Duodenal mucosa (tissue), 2 donors: ENCODE data around the gene PEX12.
"Not testable (repeated sequence)": the region's sequence is repeated elsewhere in the genome, so short reads cannot be mapped to it uniquely, and the experiment has no call there.

ENCODE experiments used
- H3K27ac ChIP-seq: one replicate; pipeline ENCODE4 v1.7.0; 2013; ENCODE audit warnings: low read depth, low read length
- H3K27me3 ChIP-seq, 2 donors: one replicate each; pipeline ENCODE4 v1.7.0; 2013; ENCODE audit warnings: low read length in 2 of 2, control low read depth in 1 of 2; ENCODE audit not compliant: insufficient read depth in 2 of 2, control insufficient read depth in 1 of 2
- H3K36me3 ChIP-seq, 2 donors: one replicate each; pipeline ENCODE4 v1.7.0; 2013; ENCODE audit warnings: low read length in 2 of 2, control low read depth in 1 of 2; ENCODE audit not compliant: insufficient read depth in 2 of 2, control insufficient read depth in 1 of 2
- H3K4me1 ChIP-seq, 2 donors: one replicate each; pipeline ENCODE4 v1.7.0; 2013; ENCODE audit warnings: low read length in 2 of 2, control low read depth in 1 of 2; ENCODE audit not compliant: insufficient read depth in 2 of 2, control insufficient read depth in 1 of 2
- H3K4me3 ChIP-seq, 2 donors: one replicate each; pipeline ENCODE4 v1.7.0; 2013; ENCODE audit warnings: low read length in 2 of 2, low read depth in 1 of 2
- H3K9ac ChIP-seq, 2 donors: one replicate each; pipeline ENCODE4 v1.7.0; 2013; ENCODE audit warnings: low read length in 2 of 2, low read depth in 1 of 2
- H3K9me3 ChIP-seq, 2 donors: one replicate each; pipeline ENCODE4 v1.7.0; 2013; ENCODE audit warnings: low read length in 2 of 2, control low read depth in 1 of 2; ENCODE audit not compliant: control insufficient read depth in 1 of 2

Gene PEX12

GRCh38 chr17:35584061-35584460 lies 5.7 kb upstream of the PEX12 start:
- no peak overlapping the region for H3K27ac ChIP-seq
- H3K4me3 ChIP-seq, result no peak overlapping the region
- H3K27me3 ChIP-seq, result no peaks in the 10 kb centered on the region
- H3K36me3 ChIP-seq, result no peaks in the 10 kb centered on the region
- no peaks in the 10 kb centered on the region for H3K9me3 ChIP-seq
- no peak overlapping the region for H3K9ac ChIP-seq
- H3K4me1 ChIP-seq, result peaks cover 12 to 14% of the 10 kb centered on the region in 2 donors

GRCh38 chr17:35578929-35579432 lies 610 bp upstream of the PEX12 start:
- peak overlapping the region; percentile 94 to 95 for H3K9ac ChIP-seq
- peak overlapping the region; percentile 75 for H3K27ac ChIP-seq
- H3K4me1 ChIP-seq, result peaks cover 19 to 20% of the 10 kb centered on the region in 2 donors
- peaks cover 0 to 12% of the 10 kb centered on the region in 2 donors for H3K36me3 ChIP-seq
- no peaks in the 10 kb centered on the region for H3K9me3 ChIP-seq
- H3K4me3 ChIP-seq, result peak overlapping the region; percentile 90 to 96
- no peaks in the 10 kb centered on the region for H3K27me3 ChIP-seq

- no peaks in the 10 kb centered on the region for H3K27me3 ChIP-seq
- H3K9me3 ChIP-seq, result no peaks in the 10 kb centered on the region
- peak overlapping the region; percentile 90 to 96 for H3K4me3 ChIP-seq
- peaks cover 19 to 20% of the 10 kb centered on the region in 2 donors for H3K4me1 ChIP-seq
- H3K27ac ChIP-seq, result peak overlapping the region; percentile 81
- peak overlapping the region; percentile 94 to 95 for H3K9ac ChIP-seq
- H3K36me3 ChIP-seq, result peaks cover 0 to 12% of the 10 kb centered on the region in 2 donors
Measured at GRCh38 chr17:35577830-35578196, 558 bp downstream of the PEX12 start.

- Histone ChIP-seq H3K4me1 (peaks cover 19 to 20% of the 10 kb centered on the region in 2 donors), H3K27me3 (no peaks in the 10 kb centered on the region), H3K36me3 (peaks cover 0 to 16% of the 10 kb centered on the region in 2 donors), H3K4me3 (no peak overlapping the region), H3K27ac (no peak overlapping the region), H3K9ac (no peak overlapping the region), H3K9me3 (no peaks in the 10 kb centered on the region)
Measured at GRCh38 chr17:35575759-35576158, 2.6 kb downstream of the PEX12 start.

GRCh38 chr17:35569405-35569804 lies 9.0 kb downstream of the PEX12 start:
- no peak overlapping the region for H3K9ac ChIP-seq
- no peaks in the 10 kb centered on the region for H3K27me3 ChIP-seq
- H3K4me1 ChIP-seq, result peaks cover 4 to 23% of the 10 kb centered on the region in 2 donors
- peak overlapping the region; percentile 93 to 95 for H3K4me3 ChIP-seq
- H3K27ac ChIP-seq, result no peak overlapping the region
- H3K9me3 ChIP-seq, result no peaks in the 10 kb centered on the region
- peaks cover 0 to 4% of the 10 kb centered on the region in 2 donors for H3K36me3 ChIP-seq

GRCh38 chr17:35568561-35568960 lies 9.8 kb downstream of the PEX12 start:
- Histone ChIP-seq H3K27ac (peak overlapping the region; percentile 55), H3K9ac (peak overlapping the region; percentile 79 to 82), H3K9me3 (no peaks in the 10 kb centered on the region), H3K27me3 (no peaks in the 10 kb centered on the region), H3K4me3 (peak overlapping the region; percentile 93 to 95), H3K4me1 (peaks cover 4 to 23% of the 10 kb centered on the region in 2 donors), H3K36me3 (peaks cover 0 to 4% of the 10 kb centered on the region in 2 donors)

- Histone ChIP-seq H3K4me1 (peaks cover 4 to 23% of the 10 kb centered on the region in 2 donors), H3K36me3 (no peaks in the 10 kb centered on the region), H3K4me3 (peak overlapping the region in 1 of 2 donors; percentile 95), H3K9me3 (no peaks in the 10 kb centered on the region), H3K9ac (no peak overlapping the region), H3K27ac (no peak overlapping the region), H3K27me3 (no peaks in the 10 kb centered on the region)
Measured at GRCh38 chr17:35566968-35567367, 11.4 kb downstream of the PEX12 start.

- H3K4me3 ChIP-seq, H3K36me3 ChIP-seq, H3K27me3 ChIP-seq, H3K9ac ChIP-seq, H3K9me3 ChIP-seq, H3K27ac ChIP-seq, H3K4me1 ChIP-seq: not testable (repeated sequence)
Measured at GRCh38 chr17:35563181-35563580, 15.2 kb downstream of the PEX12 start.

- Histone ChIP-seq H3K36me3 (no peaks in the 10 kb centered on the region), H3K27ac (no peak within 1 kb of the TSS), H3K27me3 (peaks cover 0 to 6% of the 10 kb centered on the region in 2 donors), H3K4me3 (no peak within 1 kb of the TSS), H3K9ac (no peak within 1 kb of the TSS), H3K4me1 (peaks cover 4 to 9% of the 10 kb centered on the region in 2 donors), H3K9me3 (no peaks in the 10 kb centered on the region)
Measured at GRCh38 chr17:35560703-35561102, 17.7 kb downstream of the PEX12 start, which contains the start of gene SLFN14. Gene SLFN14 (minus strand): TSS chr17:35560819. CDS start chr17:35558062, 2,757 bp downstream.

GRCh38 chr17:35559495-35560210 lies 18.7 kb downstream of the PEX12 start:
- no peak overlapping the region for H3K9ac ChIP-seq
- H3K9me3 ChIP-seq, result no peaks in the 10 kb centered on the region

More at GRCh38 chr17:35559495-35560210, 18.7 kb downstream of the PEX12 start:
- H3K4me3 ChIP-seq, result no peak overlapping the region
- H3K27me3 ChIP-seq, result peaks cover 0 to 6% of the 10 kb centered on the region in 2 donors
- H3K27ac ChIP-seq, result no peak overlapping the region
- no peaks in the 10 kb centered on the region for H3K36me3 ChIP-seq
- H3K4me1 ChIP-seq, result peaks cover 4 to 9% of the 10 kb centered on the region in 2 donors
